ENCODE data around the gene DPYSL4. TPM values are rescaled to one million over a fixed set of nuclear protein-coding genes. Genes with fewer than 3 reads are reported as not detected.

The DPYSL4 gene
- total and polyA plus RNA-seq, 4 experiments from 2014 or later: 0.21 to 1.8 (median 0.41) TPM

GRCh38 chr10:132195366-132196075 lies 8.8 kb downstream of the DPYSL4 start:
- Mint-ChIP-seq H3K36me3 (no peaks in the 10 kb centered on the region), H3K9me3 (no peaks in the 10 kb centered on the region), H3K27me3 (peaks cover 2 to 3% of the 10 kb centered on the region in 2 donors), H3K4me3 (no peak overlapping the region), H3K4me1 (peaks cover 0 to 1% (median under 1%) of the 10 kb centered on the region in 4 donors), H3K27ac (no peak overlapping the region)
- ChIA-PET CTCF (ENCODE audit: partially characterized antibody) (no interaction called here), POLR2A (ENCODE audit: partially characterized antibody) (no interaction called here)
- H3K4me1 ChIP-seq (ENCODE audit: insufficient read depth, low read length): no peaks in the 10 kb centered on the region
- no peaks in the 10 kb centered on the region for H3K27me3 ChIP-seq (ENCODE audit: insufficient read depth, low read length)
- intact Hi-C loops (cut with micrococcal nuclease): no loop called here
- no peaks in the 10 kb centered on the region for H3K36me3 ChIP-seq (ENCODE audit: insufficient read depth, low read length)
- no peaks in the 10 kb centered on the region for H3K9me3 ChIP-seq (ENCODE audit: control insufficient read depth in 1 of 2, low read length in 2 of 2)
- H3K4me3 ChIP-seq (ENCODE audit: low read length in 2 of 2): no peak overlapping the region
- DNase-seq: no peak
- no peak overlapping the region for H3K27ac ChIP-seq (ENCODE audit: low read depth, low read length)

- no peak overlapping the region for H3K4me3 ChIP-seq (ENCODE audit: low read length in 2 of 2)
- no peaks in the 10 kb centered on the region for H3K9me3 ChIP-seq (ENCODE audit: control insufficient read depth in 1 of 2, low read length in 2 of 2)
- no peaks in the 10 kb centered on the region for H3K27me3 ChIP-seq (ENCODE audit: insufficient read depth, low read length)
- Mint-ChIP-seq H3K9me3 (no peaks in the 10 kb centered on the region), H3K27me3 (peaks cover 2 to 3% of the 10 kb centered on the region in 2 donors), H3K36me3 (no peaks in the 10 kb centered on the region), H3K4me1 (peaks cover 0 to 1% (median 0%) of the 10 kb centered on the region in 4 donors), H3K4me3 (no peak overlapping the region), H3K27ac (no peak overlapping the region)
- CTCF ChIA-PET (ENCODE audit: partially characterized antibody): no interaction called here
- intact Hi-C loops (cut with micrococcal nuclease): no loop called here
- H3K4me1 ChIP-seq (ENCODE audit: insufficient read depth, low read length): no peaks in the 10 kb centered on the region
- H3K27ac ChIP-seq (ENCODE audit: low read depth, low read length): no peak overlapping the region
- peak in 1 of 5 donors; percentile 25 for DNase-seq
- POLR2A ChIA-PET (ENCODE audit: partially characterized antibody): no interaction called here
- no peaks in the 10 kb centered on the region for H3K36me3 ChIP-seq (ENCODE audit: insufficient read depth, low read length)
Measured at GRCh38 chr10:132196178-132197113, 9.7 kb downstream of the DPYSL4 start.

- peaks cover 0 to under 1% (median 0%) of the 10 kb centered on the region in 4 donors for H3K4me1 Mint-ChIP-seq
- H3K4me3 ChIP-seq (ENCODE audit: low read length in 2 of 2): no peak overlapping the region
- no peaks in the 10 kb centered on the region for H3K36me3 ChIP-seq (ENCODE audit: insufficient read depth, low read length)
- no peaks in the 10 kb centered on the region for H3K36me3 Mint-ChIP-seq
- POLR2A ChIA-PET (ENCODE audit: partially characterized antibody): no interaction called here
- H3K4me3 Mint-ChIP-seq: no peak overlapping the region
- intact Hi-C loops (cut with micrococcal nuclease): no loop called here
- no peaks in the 10 kb centered on the region for H3K9me3 Mint-ChIP-seq
- CTCF ChIA-PET (ENCODE audit: partially characterized antibody): no interaction called here
- H3K27ac Mint-ChIP-seq: no peak overlapping the region
- peaks cover 2 to 3% of the 10 kb centered on the region in 2 donors for H3K27me3 Mint-ChIP-seq
- no peaks in the 10 kb centered on the region for H3K27me3 ChIP-seq (ENCODE audit: insufficient read depth, low read length)
- no peak overlapping the region for H3K27ac ChIP-seq (ENCODE audit: low read depth, low read length)
- no peaks in the 10 kb centered on the region for H3K9me3 ChIP-seq (ENCODE audit: control insufficient read depth in 1 of 2, low read length in 2 of 2)
- DNase-seq: peak in 1 of 5 donors; percentile 2
- H3K4me1 ChIP-seq (ENCODE audit: insufficient read depth, low read length): no peaks in the 10 kb centered on the region
Measured at GRCh38 chr10:132197271-132198067, 10.7 kb downstream of the DPYSL4 start.

DNA sequence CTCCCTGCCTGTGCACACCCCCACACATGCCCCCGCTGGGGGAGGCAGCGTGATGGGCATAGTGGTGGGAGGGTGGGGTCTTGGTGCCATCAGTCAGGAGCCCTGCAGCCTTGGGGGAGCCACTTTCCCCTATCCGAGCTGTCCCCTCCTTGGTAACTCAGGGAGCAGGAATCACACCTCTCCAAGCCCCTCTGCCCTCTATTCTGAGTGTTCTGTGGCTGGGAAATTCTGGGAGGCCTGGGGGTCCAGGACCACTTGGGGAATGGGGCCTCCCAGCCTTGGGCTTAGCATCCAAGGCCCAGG lies 11.3 kb downstream of the DPYSL4 start:
- DNase-seq: no peak
- Mint-ChIP-seq H3K9me3 (no peaks in the 10 kb centered on the region), H3K27ac (no peak overlapping the region), H3K36me3 (no peaks in the 10 kb centered on the region), H3K4me3 (no peak overlapping the region), H3K27me3 (peaks cover 2 to 3% of the 10 kb centered on the region in 2 donors), H3K4me1 (no peaks in the 10 kb centered on the region)
- intact Hi-C loops (cut with micrococcal nuclease): no loop called here
- no peak overlapping the region for H3K27ac ChIP-seq (ENCODE audit: low read depth, low read length)
- no peaks in the 10 kb centered on the region for H3K4me1 ChIP-seq (ENCODE audit: insufficient read depth, low read length)
- H3K27me3 ChIP-seq (ENCODE audit: insufficient read depth, low read length): no peaks in the 10 kb centered on the region
- no peak overlapping the region for H3K4me3 ChIP-seq (ENCODE audit: low read length in 2 of 2)
- no peaks in the 10 kb centered on the region for H3K9me3 ChIP-seq (ENCODE audit: control insufficient read depth in 1 of 2, low read length in 2 of 2)
- ChIA-PET POLR2A (ENCODE audit: partially characterized antibody) (no interaction called here), CTCF (ENCODE audit: partially characterized antibody) (no interaction called here)
- no peaks in the 10 kb centered on the region for H3K36me3 ChIP-seq (ENCODE audit: insufficient read depth, low read length)

DNA sequence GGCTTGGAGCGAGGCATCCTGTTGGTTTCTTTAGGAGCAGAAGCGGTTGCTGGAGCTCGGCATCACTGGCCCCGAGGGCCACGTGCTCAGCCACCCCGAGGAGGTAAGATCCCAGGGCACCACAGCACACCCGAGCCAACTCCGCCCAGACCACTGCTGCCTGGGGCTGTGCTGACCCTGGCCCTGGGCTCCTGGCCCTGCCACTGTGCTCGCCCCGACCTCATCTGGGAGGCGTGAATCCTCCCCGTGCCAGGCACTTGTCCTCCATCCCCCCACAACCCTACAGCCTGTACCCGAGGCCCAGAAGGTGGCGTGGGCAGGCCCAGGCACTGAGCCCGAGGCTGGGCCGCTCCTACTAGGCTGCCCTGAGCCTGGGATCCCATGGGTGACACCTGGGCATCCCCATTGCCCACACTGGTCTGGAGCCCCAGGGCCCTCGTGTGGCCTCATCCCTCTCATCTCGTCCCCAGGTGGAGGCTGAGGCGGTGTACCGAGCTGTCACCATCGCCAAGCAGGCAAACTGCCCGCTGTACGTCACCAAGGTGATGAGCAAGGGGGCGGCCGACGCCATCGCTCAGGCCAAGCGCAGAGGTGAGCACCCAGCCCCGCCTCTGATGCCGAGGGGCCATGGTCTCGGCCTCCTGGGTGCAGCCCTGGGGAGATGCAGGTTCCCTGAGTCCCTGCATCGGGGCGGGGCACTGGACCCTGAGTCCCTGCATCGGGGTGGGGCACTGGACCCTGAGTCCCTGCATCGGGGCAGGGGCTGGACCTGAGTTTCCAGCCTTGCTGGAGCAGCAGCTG lies 11.8 kb downstream of the DPYSL4 start:
- Histone ChIP-seq H3K36me3 (ENCODE audit: insufficient read depth, low read length) (no peaks in the 10 kb centered on the region), H3K9me3 (ENCODE audit: control insufficient read depth in 1 of 2, low read length in 2 of 2) (no peaks in the 10 kb centered on the region), H3K4me1 (ENCODE audit: insufficient read depth, low read length) (no peaks in the 10 kb centered on the region), H3K4me3 (ENCODE audit: low read length in 2 of 2) (no peak overlapping the region), H3K27me3 (ENCODE audit: insufficient read depth, low read length) (no peaks in the 10 kb centered on the region), H3K27ac (ENCODE audit: low read depth, low read length) (no peak overlapping the region)
- H3K4me3 Mint-ChIP-seq: no peak overlapping the region
- POLR2A ChIA-PET (ENCODE audit: partially characterized antibody): no interaction called here
- no peaks in the 10 kb centered on the region for H3K36me3 Mint-ChIP-seq
- CTCF ChIA-PET (ENCODE audit: partially characterized antibody): no interaction called here
- no peak overlapping the region for H3K27ac Mint-ChIP-seq
- no peaks in the 10 kb centered on the region for H3K9me3 Mint-ChIP-seq
- peak in 1 of 5 donors; percentile 12 for DNase-seq
- intact Hi-C loops (cut with micrococcal nuclease): no loop called here
- no peaks in the 10 kb centered on the region for H3K4me1 Mint-ChIP-seq
- peaks cover 2 to 3% of the 10 kb centered on the region in 2 donors for H3K27me3 Mint-ChIP-seq

GRCh38 chr10:132199268-132199853 lies 12.6 kb downstream of the DPYSL4 start:
- H3K36me3 Mint-ChIP-seq: no peaks in the 10 kb centered on the region
- no peak overlapping the region for H3K4me3 Mint-ChIP-seq
- H3K9me3 Mint-ChIP-seq: no peaks in the 10 kb centered on the region
- intact Hi-C loops (cut with micrococcal nuclease): no loop called here
- H3K4me1 ChIP-seq (ENCODE audit: insufficient read depth, low read length): no peaks in the 10 kb centered on the region
- H3K27me3 Mint-ChIP-seq: peaks cover 0 to 2% of the 10 kb centered on the region in 2 donors
- no peaks in the 10 kb centered on the region for H3K4me1 Mint-ChIP-seq
- DNase-seq: peak in 1 of 5 donors; percentile 13
- no peaks in the 10 kb centered on the region for H3K9me3 ChIP-seq (ENCODE audit: control insufficient read depth in 1 of 2, low read length in 2 of 2)
- ChIA-PET POLR2A (ENCODE audit: partially characterized antibody) (no interaction called here), CTCF (ENCODE audit: partially characterized antibody) (no interaction called here)
- H3K27ac Mint-ChIP-seq: no peak overlapping the region
- H3K36me3 ChIP-seq (ENCODE audit: insufficient read depth, low read length): no peaks in the 10 kb centered on the region
- H3K27me3 ChIP-seq (ENCODE audit: insufficient read depth, low read length): no peaks in the 10 kb centered on the region
- H3K4me3 ChIP-seq (ENCODE audit: low read length in 2 of 2): no peak overlapping the region
- H3K27ac ChIP-seq (ENCODE audit: low read depth, low read length): no peak overlapping the region
